Tibial artery (tissue), 4 donors: ENCODE data around the gene TTLL11.

Source experiments
- DNase-seq, 2 donors: peaks; one replicate each; pipeline ENCODE4 v3.0.0-alpha.2; 2019
- H3K27ac ChIP-seq, 2 donors: fragments of 200-600 bp; sonication (generic) in 1 of 2; 1 replicate in 1 of 2; 2 replicates in 1 of 2; pipeline ENCODE4 v1.5.1; 2018 to 2019; ENCODE audit warnings: mild to moderate bottlenecking in 1 of 2
- H3K27me3 ChIP-seq, 2 donors: fragments of 200-600 bp; sonication (generic) in 1 of 2; one replicate each; pipeline versions ENCODE4 v1.5.1 to v1.6.0; 2016 to 2019
- H3K36me3 ChIP-seq, 3 donors: fragments of 200-600 bp; sonication (generic) in 2 of 3; one replicate each; pipeline ENCODE4 v1.5.1; 2016 to 2019; ENCODE audit warnings: mild to moderate bottlenecking in 2 of 3
- H3K4me1 ChIP-seq, 4 donors: fragments of 200-600 bp; sonication (generic) in 2 of 4; 1 replicate in 3 of 4; 2 replicates in 1 of 4; pipeline ENCODE4 v1.5.1; 2016 to 2019
- H3K4me3 ChIP-seq, 2 donors: fragments of 200-600 bp; sonication (generic) in 1 of 2; 1 replicate in 1 of 2; 2 replicates in 1 of 2; pipeline ENCODE4 v1.5.1; 2018 to 2019; ENCODE audit warnings: mild to moderate bottlenecking in 2 of 2
- H3K9me3 ChIP-seq, 3 donors: fragments of 200-600 bp; sonication (generic) in 1 of 3; one replicate each; pipeline ENCODE4 v1.5.1; 2016 to 2019
- CTCF ChIP-seq, 2 experiments: fragments of 200-600 bp in 1 of 2; fragments of 450-650 bp in 1 of 2; IDR thresholded peaks; one replicate each; pipeline ENCODE4 v1.5.1; 2017 to 2019; ENCODE audit warnings: antibody characterized with exemption in 2 of 2, mild to moderate bottlenecking in 1 of 2, moderate library complexity in 1 of 2
- intact Hi-C: fragments of 100-400 bp; cut with DNase I; formaldehyde crosslinking; loops from one replicate; pipeline ENCODE4 v1.15.0; 2023; ENCODE audit warnings: low total_unique reads

Gene TTLL11

GRCh38 chr9:122086873-122087272 lies 6.2 kb downstream of the TTLL11 start:
- Histone ChIP-seq H3K9me3 (no peaks in the 10 kb centered on the region), H3K36me3 (no peaks in the 10 kb centered on the region), H3K27me3 (no peaks in the 10 kb centered on the region), H3K4me1 (peaks cover 5 to 100% (median 43%) of the 10 kb centered on the region in 4 donors), H3K27ac (peak overlapping the region; percentile 75 to 79), H3K4me3 (no peak overlapping the region)
- intact Hi-C loops: no loop called here
- TF ChIP-seq CTCF (IDR thresholded peaks at IDR 0.05): no peak
- no peak for DNase-seq

- H3K4me3 ChIP-seq: no peak overlapping the region
- H3K36me3 ChIP-seq: no peaks in the 10 kb centered on the region
- H3K27ac ChIP-seq: peak overlapping the region; percentile 75 to 79
- H3K27me3 ChIP-seq: no peaks in the 10 kb centered on the region
- H3K4me1 ChIP-seq: peaks cover 5 to 100% (median 30%) of the 10 kb centered on the region in 4 donors
- TF ChIP-seq CTCF (IDR thresholded peaks at IDR 0.05): no peak
- no peaks in the 10 kb centered on the region for H3K9me3 ChIP-seq
- intact Hi-C loops: no loop called here
- no peak for DNase-seq
Measured at GRCh38 chr9:122085260-122085659, 7.8 kb downstream of the TTLL11 start.

- intact Hi-C loops: no loop called here
- no peak for TF ChIP-seq CTCF (IDR thresholded peaks at IDR 0.05)
- no peaks in the 10 kb centered on the region for H3K9me3 ChIP-seq
- peaks cover 5 to 100% (median 24%) of the 10 kb centered on the region in 4 donors for H3K4me1 ChIP-seq
- peak overlapping the region; percentile 75 to 79 for H3K27ac ChIP-seq
- no peaks in the 10 kb centered on the region for H3K27me3 ChIP-seq
- H3K4me3 ChIP-seq: peak overlapping the region; percentile 12 to 19
- DNase-seq: no peak
- H3K36me3 ChIP-seq: no peaks in the 10 kb centered on the region
Measured at GRCh38 chr9:122084026-122084675, 9.0 kb downstream of the TTLL11 start.

- Histone ChIP-seq H3K27ac (peak overlapping the region; percentile 61 to 79), H3K36me3 (no peaks in the 10 kb centered on the region), H3K4me3 (no peak overlapping the region), H3K9me3 (peaks cover 0 to 9% (median 0%) of the 10 kb centered on the region in 3 donors), H3K4me1 (peaks cover 0 to 82% (median 8%) of the 10 kb centered on the region in 4 donors), H3K27me3 (no peaks in the 10 kb centered on the region)
- intact Hi-C loops: no loop called here
- no peak for TF ChIP-seq CTCF (IDR thresholded peaks at IDR 0.05)
- no peak for DNase-seq
Measured at GRCh38 chr9:122080986-122081385, 12.1 kb downstream of the TTLL11 start.

- H3K27me3 ChIP-seq: no peaks in the 10 kb centered on the region
- intact Hi-C loops: no loop called here
- TF ChIP-seq CTCF (IDR thresholded peaks at IDR 0.05): no peak
- peaks cover 0 to 9% (median 0%) of the 10 kb centered on the region in 3 donors for H3K9me3 ChIP-seq
- no peaks in the 10 kb centered on the region for H3K36me3 ChIP-seq
- DNase-seq: no peak
- peak overlapping the region in 1 of 2 donors; percentile 79 for H3K27ac ChIP-seq
- peaks cover 0 to 82% (median 14%) of the 10 kb centered on the region in 4 donors for H3K4me1 ChIP-seq
- no peak overlapping the region for H3K4me3 ChIP-seq
Measured at GRCh38 chr9:122078557-122078956, 14.6 kb downstream of the TTLL11 start.
